Suprapubic skin (tissue), 4 donors: ENCODE measurements around the gene GPER1. TPM values are rescaled to one million over a fixed set of nuclear protein-coding genes. Genes with fewer than 3 reads are reported as not detected.

ENCODE experiments used
- DNase-seq, 2 donors: peaks; one replicate each; pipeline ENCODE4 v3.0.0-alpha.2; 2019; ENCODE audit warnings: low spot score in 2 of 2
- H3K27ac ChIP-seq: fragments of 200-600 bp; sonication (generic); one replicate; pipeline ENCODE4 v1.5.1; 2019
- H3K27me3 ChIP-seq: fragments of 200-600 bp; sonication (generic); one replicate; pipeline ENCODE4 v1.5.1; 2019
- H3K36me3 ChIP-seq: fragments of 200-600 bp; sonication (generic); one replicate; pipeline ENCODE4 v1.5.1; 2019
- H3K4me1 ChIP-seq: fragments of 200-600 bp; sonication (generic); one replicate; pipeline ENCODE4 v1.5.1; 2019
- H3K4me3 ChIP-seq: fragments of 200-600 bp; sonication (generic); one replicate; pipeline ENCODE4 v1.5.1; 2019; ENCODE audit warnings: mild to moderate bottlenecking
- H3K9me3 ChIP-seq: fragments of 200-600 bp; sonication (generic); one replicate; pipeline ENCODE4 v1.5.1; 2019
- CTCF ChIP-seq, 2 donors: fragments of 200-600 bp in 1 of 2; fragments of 450-650 bp in 1 of 2; sonication (generic) in 1 of 2; IDR thresholded peaks; one replicate each; pipeline ENCODE4 v1.5.1; 2016 to 2019; ENCODE audit warnings: antibody characterized with exemption in 2 of 2, mild to moderate bottlenecking in 1 of 2, moderate library complexity in 1 of 2
- EP300 ChIP-seq: sonication (generic); formaldehyde crosslinking; IDR thresholded peaks from one replicate; pipeline ENCODE4 v1.6.1; 2017; ENCODE audit warnings: antibody characterized with exemption
- POLR2A ChIP-seq, 2 donors: fragments of 450-650 bp; IDR thresholded peaks; one replicate each; pipeline ENCODE4 v1.6.1; 2017; ENCODE audit warnings: antibody characterized with exemption in 2 of 2, mild to moderate bottlenecking in 2 of 2, moderate library complexity in 2 of 2
- POLR2AphosphoS5 ChIP-seq, 3 donors: sonication (generic); formaldehyde crosslinking; IDR thresholded peaks; one replicate each; pipeline ENCODE4 v1.6.1; 2017; ENCODE audit warnings: antibody characterized with exemption in 3 of 3
- WGBS: methylation state at CpG from one replicate; pipeline ENCODE4 v1.1.5; 2018; 5-methylcytosine and 5-hydroxymethylcytosine counted together
- total RNA-seq, 4 donors: library from RNA; depleted of rRNA; stranded (reverse); fragments of >200 nt; gene quantifications; one replicate each; pipeline ENCODE4 v1.1.0, GENCODE V29; 2016

GPER1 gene
- total RNA-seq, 4 donors from 2014 or later = 2.6 to 11.9 (median 5.1) TPM

GRCh38 chr7:1062296-1063294 is 25.3 kb upstream of the GPER1 start:
- peak overlapping the region; percentile 75 for H3K27ac ChIP-seq
- H3K27me3 ChIP-seq = no peaks in the 10 kb centered on the region
- H3K4me1 ChIP-seq = peaks cover 82% of the 10 kb centered on the region
- no peak overlapping the region for H3K4me3 ChIP-seq
- TF ChIP-seq CTCF (IDR thresholded peaks at IDR 0.05) (no peak), POLR2A (IDR thresholded peaks at IDR 0.05) (no peak), POLR2AphosphoS5 (IDR thresholded peaks at IDR 0.05) (no peak)
- H3K36me3 ChIP-seq = peaks cover 6% of the 10 kb centered on the region
- no peak for DNase-seq
- WGBS = 63% methylated on average over 33 of the region's 33 CpGs
- no peaks in the 10 kb centered on the region for H3K9me3 ChIP-seq

- TF ChIP-seq POLR2A (IDR thresholded peaks at IDR 0.05) (no peak), CTCF (IDR thresholded peaks at IDR 0.05) (no peak), POLR2AphosphoS5 (IDR thresholded peaks at IDR 0.05) (no peak), EP300 (no peak)
- H3K4me1 ChIP-seq = peaks cover 81% of the 10 kb centered on the region
- H3K9me3 ChIP-seq = no peaks in the 10 kb centered on the region
- no peaks in the 10 kb centered on the region for H3K27me3 ChIP-seq
- peaks cover under 1% of the 10 kb centered on the region for H3K36me3 ChIP-seq
- H3K4me3 ChIP-seq = no peak overlapping the region
- no peak for DNase-seq
- WGBS = 89% methylated on average over 21 of the region's 21 CpGs
- peak overlapping the region; percentile 75 for H3K27ac ChIP-seq
Observed at GRCh38 chr7:1063361-1063760, 24.6 kb upstream of the GPER1 start.

GRCh38 chr7:1064581-1064980 is 23.3 kb upstream of the GPER1 start:
- Histone ChIP-seq H3K27me3 (no peaks in the 10 kb centered on the region), H3K9me3 (no peaks in the 10 kb centered on the region), H3K4me1 (peaks cover 69% of the 10 kb centered on the region), H3K27ac (no peak overlapping the region), H3K4me3 (no peak overlapping the region), H3K36me3 (no peaks in the 10 kb centered on the region)
- no CpG with 5 or more reads among the region's 13 CpGs for WGBS
- TF ChIP-seq CTCF (IDR thresholded peaks at IDR 0.05) (no peak), POLR2AphosphoS5 (IDR thresholded peaks at IDR 0.05) (no peak), POLR2A (IDR thresholded peaks at IDR 0.05) (no peak), EP300 (no peak)
- DNase-seq = no peak

GRCh38 chr7:1065263-1065584 is 22.7 kb upstream of the GPER1 start:
- H3K27ac ChIP-seq = no peak overlapping the region
- peak overlapping the region; percentile 40 for H3K4me3 ChIP-seq
- TF ChIP-seq POLR2A (IDR thresholded peaks at IDR 0.05) (no peak), EP300 (no peak), POLR2AphosphoS5 (IDR thresholded peaks at IDR 0.05) (no peak), CTCF (IDR thresholded peaks at IDR 0.05) (no peak)

GRCh38 chr7:1065585-1066241 is 22.2 kb upstream of the GPER1 start:
- H3K4me1 ChIP-seq = peaks cover 58% of the 10 kb centered on the region
- peak; percentile 86 to 91 for DNase-seq
- peak overlapping the region; percentile 12 for H3K27ac ChIP-seq
- TF ChIP-seq CTCF (IDR thresholded peaks at IDR 0.05) (peak; percentile 91 to 94), EP300 (no peak), POLR2AphosphoS5 (IDR thresholded peaks at IDR 0.05) (no peak)
- H3K36me3 ChIP-seq = no peaks in the 10 kb centered on the region
- H3K27me3 ChIP-seq = no peaks in the 10 kb centered on the region
- H3K4me3 ChIP-seq = peak overlapping the region; percentile 40
- no peaks in the 10 kb centered on the region for H3K9me3 ChIP-seq
- WGBS = 5% methylated on average over 17 of the region's 48 CpGs

More at GRCh38 chr7:1065263-1065584, 22.7 kb upstream of the GPER1 start:
- WGBS = 62% methylated on average over 12 of the region's 12 CpGs
- Histone ChIP-seq H3K27me3 (no peaks in the 10 kb centered on the region), H3K36me3 (no peaks in the 10 kb centered on the region), H3K9me3 (no peaks in the 10 kb centered on the region), H3K4me1 (peaks cover 63% of the 10 kb centered on the region)
- DNase-seq = no peak
